HG02678 (cell line): Measurements from ENCODE around the gene EXOSC5.
"Not testable (repeated sequence)": the region's sequence is repeated elsewhere in the genome, so short reads cannot be mapped to it uniquely, and the experiment has no call there.

Experiments used
- ATAC-seq: cut with Tn5 transposase; IDR thresholded peaks from one replicate; pipeline ENCODE4 v1.9.1; 2021; ENCODE audit warnings: mild to moderate bottlenecking, moderate library complexity; ENCODE audit not compliant: unreplicated experiment

EXOSC5 gene

DNA sequence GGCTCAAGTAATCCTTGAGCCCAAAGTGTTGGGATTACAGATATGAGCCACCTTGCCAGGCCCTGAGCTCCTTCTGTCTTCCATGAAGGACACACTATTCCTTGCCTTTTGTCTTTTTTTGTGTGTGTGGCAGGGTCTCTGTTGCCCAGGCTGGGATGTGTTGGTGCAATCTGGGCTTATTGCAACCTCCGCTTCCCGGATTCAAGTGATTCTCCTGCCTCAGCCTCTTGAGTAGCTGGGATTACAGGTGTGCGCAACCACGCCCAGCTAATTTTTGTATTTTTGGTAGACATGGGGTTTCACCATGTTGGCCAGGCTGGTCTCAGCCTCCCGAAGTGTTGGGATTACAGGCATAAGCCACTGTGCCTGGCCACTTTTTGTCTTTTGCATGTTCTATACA lies 11.7 kb upstream of the EXOSC5 start:
- ATAC-seq, result not testable (repeated sequence)

DNA sequence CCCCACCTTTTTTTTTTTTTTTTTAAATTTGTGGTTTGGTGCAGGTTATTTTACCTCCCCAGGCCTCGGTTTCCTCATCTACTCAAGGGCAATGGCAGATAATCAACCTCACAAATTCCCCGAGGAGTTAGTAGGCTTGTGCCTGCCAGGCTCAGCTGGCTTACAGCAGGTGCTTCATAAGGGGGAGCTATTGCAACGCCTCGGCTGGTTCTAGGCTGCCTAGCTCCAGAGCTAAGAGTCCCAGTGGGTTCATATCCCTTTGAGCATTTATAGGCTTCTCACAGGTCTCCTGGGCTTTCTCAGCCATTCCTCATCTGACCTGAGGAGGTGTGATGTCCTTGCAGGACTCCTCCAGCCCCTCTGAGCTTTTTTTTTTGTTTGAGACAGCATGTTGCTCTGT lies 11.1 kb upstream of the EXOSC5 start:
- no peak for ATAC-seq

DNA sequence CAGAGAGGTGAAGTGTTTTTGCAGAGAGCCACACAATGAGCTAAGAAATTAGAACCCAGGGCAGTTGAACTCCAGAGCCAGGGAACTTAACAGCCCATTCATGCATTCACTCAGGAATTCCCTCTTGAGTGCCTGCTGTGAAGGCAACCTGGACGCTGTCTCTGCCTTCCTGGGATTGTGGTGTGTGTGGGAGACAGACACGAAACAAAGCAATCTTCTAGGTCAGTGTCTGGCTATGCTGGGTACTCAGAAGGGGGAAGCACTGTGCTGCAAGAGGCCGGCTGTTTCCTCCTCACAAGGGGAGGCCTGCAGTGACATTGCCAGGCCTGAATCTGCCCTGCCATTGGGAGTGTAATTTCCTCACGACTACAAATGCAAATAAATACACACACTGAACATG lies 10.1 kb upstream of the EXOSC5 start:
- ATAC-seq, result no peak

- no peak for ATAC-seq
Measured at GRCh38 chr19:41405776-41406175, 8.6 kb upstream of the EXOSC5 start.

- no peak for ATAC-seq
Measured at GRCh38 chr19:41403181-41403970, 6.2 kb upstream of the EXOSC5 start.

DNA sequence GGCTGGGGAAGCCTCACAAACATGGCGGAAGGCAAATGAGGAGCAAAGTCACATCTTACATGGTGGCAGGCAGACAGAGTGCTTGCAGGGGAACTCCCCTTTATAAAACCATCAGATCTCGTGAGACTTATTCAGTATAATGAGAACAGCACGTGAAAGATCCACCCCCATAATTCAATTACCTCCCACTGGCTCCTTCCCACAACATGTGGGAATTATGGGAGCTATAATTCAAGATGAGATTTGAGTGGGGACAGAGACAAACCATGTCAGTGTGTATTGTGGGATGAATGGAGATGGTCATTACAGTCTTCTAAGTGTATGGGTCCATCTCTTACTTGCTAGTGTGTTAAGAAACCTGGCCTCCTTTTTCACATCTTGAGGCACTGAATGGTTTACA lies 4.9 kb upstream of the EXOSC5 start:
- no peak for ATAC-seq

DNA sequence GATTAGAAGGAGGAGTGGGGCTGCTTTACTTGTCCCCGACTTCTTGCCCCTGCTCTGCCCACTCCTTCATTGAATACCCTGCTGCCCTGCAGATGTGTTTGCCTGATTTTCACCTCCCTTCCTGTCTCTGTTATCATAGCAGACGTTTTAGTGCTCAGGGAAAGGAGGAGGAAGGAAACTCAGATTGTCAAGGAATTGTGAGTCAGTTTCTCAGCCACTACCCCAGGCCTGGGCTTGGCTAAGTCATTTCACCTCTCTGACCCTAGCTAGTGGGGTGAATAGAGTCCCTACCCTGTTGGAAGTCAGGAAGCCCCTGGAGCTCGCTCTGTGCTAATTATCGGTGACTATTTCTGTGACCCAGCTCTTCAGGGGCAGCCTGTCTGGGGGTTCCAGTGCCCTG lies 4.3 kb upstream of the EXOSC5 start:
- ATAC-seq, result no peak

- no peak for ATAC-seq
Measured at GRCh38 chr19:41399525-41399924, 2.4 kb upstream of the EXOSC5 start.

GRCh38 chr19:41399091-41399490 lies 1.9 kb upstream of the EXOSC5 start:
- no peak for ATAC-seq

GRCh38 chr19:41398598-41398997 lies 1.4 kb upstream of the EXOSC5 start:
- ATAC-seq, result no peak

- ATAC-seq, result no peak
Measured at GRCh38 chr19:41398050-41398418, 875 bp upstream of the EXOSC5 start.

DNA sequence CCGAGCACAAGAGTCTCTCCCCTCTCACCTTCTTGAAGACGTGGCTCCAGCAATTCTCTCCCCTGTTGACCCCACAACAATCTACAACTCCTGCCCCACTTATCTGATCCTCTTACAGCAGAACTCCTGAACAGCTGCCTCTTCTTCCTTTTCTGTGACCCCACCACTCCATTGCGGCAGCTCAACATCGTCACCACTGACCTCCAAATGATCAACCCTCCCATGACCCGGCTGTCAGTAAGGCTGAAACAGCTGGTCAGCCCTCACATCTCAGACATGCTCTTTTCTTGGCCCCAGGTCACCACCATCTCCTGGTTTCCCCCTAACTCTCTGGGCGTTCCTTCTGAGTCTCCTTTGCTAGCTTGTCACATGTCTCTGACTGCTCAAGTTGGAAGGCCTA lies 1.8 kb downstream of the EXOSC5 start:
- no peak for ATAC-seq

GRCh38 chr19:41392775-41393174 lies 4.4 kb downstream of the EXOSC5 start:
- ATAC-seq, result no peak

DNA sequence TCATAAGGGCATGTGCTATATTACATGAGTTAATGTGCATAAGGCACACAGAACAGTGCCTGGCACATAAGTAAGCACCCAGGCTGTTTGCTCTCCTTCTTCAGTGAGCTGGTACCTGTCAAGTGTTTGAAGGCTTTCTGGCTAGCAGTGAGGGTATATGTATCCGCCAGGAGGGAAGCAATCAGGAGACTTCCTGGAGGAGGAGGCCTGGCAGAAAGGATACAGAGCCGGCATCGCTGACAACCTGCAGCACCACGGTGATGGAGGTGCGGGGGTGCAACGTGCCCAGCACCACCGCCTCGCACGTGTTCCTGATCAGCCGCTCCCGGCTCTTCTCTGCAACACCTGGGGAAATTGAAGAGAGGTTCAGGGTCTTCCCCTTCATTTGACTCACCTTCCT lies 5.5 kb downstream of the EXOSC5 start:
- ATAC-seq, result no peak

- no peak for ATAC-seq
Measured at GRCh38 chr19:41386442-41386841, 10.7 kb downstream of the EXOSC5 start.

GRCh38 chr19:41384351-41384750 lies 12.8 kb downstream of the EXOSC5 start:
- ATAC-seq, result no peak

DNA sequence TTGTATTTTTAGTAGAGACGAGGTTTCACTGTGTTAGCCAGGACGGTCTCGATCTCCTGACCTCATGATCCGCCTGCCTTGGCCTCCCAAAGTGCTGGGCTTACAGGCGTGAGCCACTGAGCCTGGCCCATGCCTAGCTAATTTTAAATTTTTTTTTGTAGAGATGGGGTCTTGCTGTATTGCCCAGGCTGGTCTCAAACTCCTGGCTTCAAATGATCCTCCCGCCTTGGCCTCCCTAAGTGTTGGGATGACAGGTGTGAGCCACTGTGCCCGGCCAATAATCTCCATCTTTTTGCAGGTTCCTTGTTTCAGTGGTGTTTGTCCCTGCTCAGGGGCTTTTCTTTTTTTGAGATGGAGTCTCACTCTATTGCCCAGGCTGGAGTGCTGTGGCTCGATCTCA lies 15.6 kb downstream of the EXOSC5 start:
- not testable (repeated sequence) for ATAC-seq

DNA sequence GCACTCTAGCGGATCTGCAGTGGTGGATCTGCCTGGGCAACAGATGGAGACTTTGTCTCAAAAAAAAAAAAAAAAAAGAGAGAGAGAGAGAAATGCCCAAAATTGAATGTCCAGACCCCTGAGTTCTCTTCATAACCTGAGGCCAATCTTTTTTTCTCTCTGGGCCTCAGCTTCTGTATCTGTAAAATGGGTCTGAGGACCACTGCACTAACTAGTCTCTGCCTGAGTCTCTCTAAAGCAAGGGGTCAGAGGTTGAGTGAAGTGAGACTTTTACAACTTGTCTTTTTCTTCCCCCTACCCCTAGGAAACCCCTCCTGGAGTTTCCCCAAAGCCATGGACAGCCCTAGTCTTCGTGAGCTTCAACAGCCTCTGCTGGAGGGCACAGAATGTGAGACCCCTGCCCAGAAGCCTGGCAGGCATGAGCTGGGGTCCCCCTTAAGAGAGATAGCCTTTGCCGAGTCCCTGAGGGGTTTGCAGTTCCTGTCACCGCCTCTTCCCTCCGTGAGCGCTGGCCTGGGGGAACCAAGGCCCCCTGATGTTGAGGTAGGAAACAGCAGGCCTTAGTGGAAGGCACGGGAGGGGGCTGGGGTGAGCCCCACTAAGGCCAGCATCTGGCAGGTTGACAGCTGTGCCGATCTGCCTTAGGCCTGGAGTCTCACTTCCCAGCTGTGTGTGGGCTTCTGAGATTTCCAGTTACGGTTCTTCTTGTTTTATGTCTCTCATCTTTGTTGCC lies 19.0 kb downstream of the EXOSC5 start:
- peak; percentile 71 for ATAC-seq

DNA sequence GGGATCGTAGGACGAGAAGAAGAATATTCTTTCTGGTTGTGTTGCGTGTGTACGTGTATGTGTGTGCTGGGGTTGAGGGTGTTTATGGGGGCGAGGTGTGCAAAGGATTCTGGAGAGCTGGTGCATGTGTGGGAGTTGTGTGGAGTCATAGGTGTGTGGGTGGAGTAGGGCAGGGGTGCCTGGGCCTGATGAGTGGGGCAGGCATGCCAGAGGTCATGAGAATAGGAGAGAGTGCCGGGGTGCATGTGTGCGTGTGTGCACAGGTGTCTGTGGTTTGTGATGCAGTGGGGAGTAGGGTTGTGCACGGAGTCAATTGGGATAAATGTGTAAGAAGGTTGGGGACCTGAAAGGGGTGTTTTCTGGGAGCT lies 20.2 kb downstream of the EXOSC5 start:
- ATAC-seq, result no peak

DNA sequence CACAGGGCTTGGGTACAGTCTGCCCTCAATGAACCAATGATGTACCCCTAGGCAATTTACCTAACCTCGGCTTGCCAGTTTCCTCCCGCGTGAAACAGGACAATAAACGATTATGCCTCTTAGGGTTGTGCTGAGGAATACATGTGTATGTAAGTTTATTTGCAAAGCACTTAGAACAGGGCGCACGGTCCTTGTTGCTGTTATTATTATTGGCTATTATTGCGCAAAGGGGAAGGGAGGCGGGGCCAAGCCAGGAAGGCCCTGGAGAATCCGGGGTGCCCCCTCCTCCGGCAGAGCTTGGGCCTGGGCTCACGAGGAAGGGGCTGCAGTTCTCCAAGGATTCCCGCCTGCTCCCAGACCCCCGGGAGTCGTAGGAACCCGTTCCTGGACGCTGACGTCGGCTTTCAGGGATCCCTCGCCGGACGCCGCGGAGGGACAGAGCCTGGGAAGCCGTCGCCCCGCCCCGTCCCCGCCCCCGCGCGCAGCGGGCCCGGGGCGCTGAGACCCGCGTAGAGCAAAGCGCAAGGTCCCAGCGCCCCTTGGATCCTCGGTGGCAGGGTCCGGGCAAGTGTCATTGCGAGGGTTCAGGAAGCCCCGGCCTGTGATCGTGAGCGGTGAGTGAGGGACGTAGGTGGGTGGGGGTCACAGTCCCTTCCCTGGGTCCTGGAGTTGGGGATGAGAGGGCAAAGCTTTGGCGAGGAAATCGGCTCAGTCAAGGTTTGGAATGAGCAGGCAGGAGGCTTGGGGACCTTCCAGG lies 20.7 kb downstream of the EXOSC5 start, which contains the start of gene TMEM91:
Gene TMEM91 (plus strand): TSS at position 293 of the 757 bp plus-strand sequence. CDS start 1,777 bp downstream, outside the sequence.
- ATAC-seq, result no peak

DNA sequence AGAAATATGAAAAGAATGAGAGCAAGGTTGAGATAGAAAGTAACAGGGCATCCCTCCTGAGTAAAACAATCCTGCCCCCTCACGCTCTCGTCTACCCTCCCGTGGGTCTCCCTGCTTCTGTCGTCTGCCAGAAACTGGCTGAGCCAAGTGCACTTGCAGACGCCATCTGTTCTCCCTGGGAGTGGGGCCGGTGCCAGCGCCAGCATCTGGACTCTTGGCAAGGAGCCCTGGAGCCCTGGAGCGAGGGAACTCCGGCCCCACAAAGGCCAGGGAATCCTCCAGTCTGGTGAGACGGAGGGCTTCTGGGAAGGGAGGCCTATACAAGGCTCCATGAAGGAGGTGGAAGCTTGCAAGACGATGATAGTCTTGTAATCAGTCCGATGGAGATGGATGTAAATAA lies 23.2 kb downstream of the EXOSC5 start:
- no peak for ATAC-seq

DNA sequence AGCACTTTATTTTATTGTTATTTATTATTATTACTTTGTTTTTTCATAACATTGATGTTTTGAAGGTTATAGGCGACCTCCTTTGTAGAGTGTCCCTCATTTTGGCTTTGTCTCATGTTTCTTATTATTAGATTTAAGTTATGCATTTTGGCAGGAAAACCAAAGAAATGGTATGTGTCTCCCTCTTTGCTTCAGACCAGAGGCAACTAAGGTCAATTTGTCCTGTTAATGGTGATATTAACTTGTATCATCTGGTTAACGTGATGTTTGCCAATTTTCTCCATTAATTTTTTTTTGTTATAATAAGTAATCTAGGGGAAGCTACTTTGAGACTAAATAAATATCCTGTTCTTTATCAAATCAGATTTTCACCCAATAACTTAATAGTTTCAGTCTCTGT lies 24.7 kb downstream of the EXOSC5 start:
- ATAC-seq, result no peak
